Natural killer cell treated with Interleukin-12 subunit alpha and Interleukin-12 subunit beta and Interleukin-15 and Interleukin-18, amount 100 ng/mL, for 72 hours (primary cell): ENCODE measurements around the gene PAM. TPM values are rescaled to one million over a fixed set of nuclear protein-coding genes. Genes with fewer than 3 reads are reported as not detected.
A peak's percentile ranks its signal among the peaks of the same experiment; 100 is the strongest.
"Not testable (repeated sequence)": the region's sequence is repeated elsewhere in the genome, so short reads cannot be mapped to it uniquely, and the experiment has no call there.

Source experiments
- ATAC-seq, 2 donors: fragments of 150-1000 bp; cut with Tn5 transposase in 1 of 2; sonication (Bioruptor Pico), chemical (Tn5 transposase) in 1 of 2; 2 replicates each; pipeline ENCODE4 v1.10.0; 2021
- DNase-seq: peaks from one replicate; pipeline ENCODE4 v3.0.0; 2022; ENCODE audit warnings: low spot score
- H3K27ac Mint-ChIP-seq, 2 donors: 1 replicate in 1 of 2; 2 replicates in 1 of 2; pipeline ENCODE4 v1.8.0; 2022; ENCODE audit warnings: mixed read lengths in 2 of 2, mild to moderate bottlenecking in 1 of 2, moderate library complexity in 1 of 2
- H3K27me3 Mint-ChIP-seq, 2 donors: 1 replicate in 1 of 2; 2 replicates in 1 of 2; pipeline ENCODE4 v1.8.0; 2022; ENCODE audit warnings: mixed read lengths in 2 of 2
- H3K36me3 Mint-ChIP-seq: one replicate; pipeline ENCODE4 v1.8.0; 2022; ENCODE audit warnings: mixed read lengths
- H3K4me1 Mint-ChIP-seq, 2 donors: 1 replicate in 1 of 2; 2 replicates in 1 of 2; pipeline ENCODE4 v1.8.0; 2022; ENCODE audit warnings: low read depth in 2 of 2, mixed read lengths in 2 of 2, mild to moderate bottlenecking in 1 of 2
- H3K4me3 Mint-ChIP-seq: one replicate; pipeline ENCODE4 v1.8.0; 2022; ENCODE audit warnings: mixed read lengths
- H3K9me3 Mint-ChIP-seq: 2 replicates; pipeline ENCODE4 v1.8.0; 2022; ENCODE audit warnings: mixed read lengths
- total RNA-seq, 2 donors: library from RNA; stranded (reverse); gene quantifications; one replicate each; pipeline ENCODE4 v1.2.3, GENCODE V29; 2022

The PAM gene
- total RNA-seq, 2 donors from 2014 or later, result 86.3 to 124 TPM

DNA sequence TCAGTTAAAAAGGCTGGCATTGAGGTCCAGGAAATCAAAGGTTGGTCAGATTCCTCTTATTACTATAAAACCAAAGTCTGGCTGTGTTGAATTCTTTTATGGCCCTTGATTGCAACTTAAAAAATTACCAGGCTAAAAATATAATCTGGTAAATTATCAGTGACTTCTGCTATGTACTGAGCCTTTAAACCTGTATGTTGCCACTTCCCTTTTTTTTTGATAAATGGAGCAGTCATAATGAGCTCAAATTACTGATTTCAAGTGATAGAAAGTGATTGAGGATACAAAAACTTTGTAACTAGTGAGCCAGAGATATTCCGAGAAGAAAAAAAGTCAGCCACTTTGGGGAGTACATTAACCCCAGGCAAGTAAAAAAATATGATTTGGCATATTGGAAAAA lies 264.7 kb downstream of the PAM start:
- no peak overlapping the region for H3K4me3 Mint-ChIP-seq
- no peaks in the 10 kb centered on the region for H3K27me3 Mint-ChIP-seq
- no peak overlapping the region for H3K27ac Mint-ChIP-seq
- no peaks in the 10 kb centered on the region for H3K9me3 Mint-ChIP-seq
- DNase-seq, result no peak
- H3K36me3 Mint-ChIP-seq, result peaks cover 10% of the 10 kb centered on the region
- peaks cover 17 to 22% of the 10 kb centered on the region in 2 donors for H3K4me1 Mint-ChIP-seq
- ATAC-seq, result no peak

DNA sequence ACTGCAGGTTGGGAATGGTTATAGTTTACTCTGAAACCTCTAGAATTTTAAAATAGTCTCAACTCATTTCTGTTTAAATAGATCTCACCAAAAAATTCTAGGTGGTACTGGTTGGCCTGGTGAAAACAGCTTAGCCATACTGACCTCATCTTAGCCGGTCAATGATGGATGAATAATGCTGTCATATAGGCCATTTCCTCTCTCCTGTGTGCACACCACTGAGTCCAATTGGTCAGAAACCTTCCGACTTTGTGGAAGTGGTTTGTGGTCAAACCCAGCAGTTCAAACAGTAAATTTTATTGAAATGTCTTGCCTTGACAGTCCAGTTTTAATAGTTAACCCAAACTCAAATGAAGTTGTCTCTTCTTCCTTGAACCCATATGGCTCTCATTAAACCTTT lies 266.2 kb downstream of the PAM start:
- peaks cover 17 to 22% of the 10 kb centered on the region in 2 donors for H3K4me1 Mint-ChIP-seq

DNA sequence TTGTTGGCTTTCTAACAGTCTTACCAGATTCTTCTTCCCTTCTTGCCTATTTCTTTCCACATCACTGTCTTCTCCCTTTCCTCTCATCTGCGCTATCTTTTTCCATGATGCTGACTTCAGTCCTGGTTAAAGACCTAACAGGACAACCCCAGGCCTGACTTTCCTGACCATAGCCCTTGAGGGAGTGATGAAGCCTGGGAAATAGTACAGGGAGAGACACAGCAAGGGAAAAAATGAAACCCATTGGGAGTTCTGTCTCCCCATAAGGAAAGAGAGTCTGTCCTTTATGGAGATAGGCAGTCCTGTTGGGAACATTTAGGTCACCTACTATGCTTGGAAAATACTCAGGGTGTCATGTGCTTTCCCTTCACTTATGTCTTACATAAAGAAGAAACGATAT lies 272.2 kb downstream of the PAM start:
- no peaks in the 10 kb centered on the region for H3K36me3 Mint-ChIP-seq
- DNase-seq (no peak), ATAC-seq (no peak)
- no peaks in the 10 kb centered on the region for H3K27me3 Mint-ChIP-seq
- H3K4me3 Mint-ChIP-seq, result no peak overlapping the region
- no peaks in the 10 kb centered on the region for H3K9me3 Mint-ChIP-seq
- H3K4me1 Mint-ChIP-seq, result peaks cover 1 to 3% of the 10 kb centered on the region in 2 donors
- no peak overlapping the region for H3K27ac Mint-ChIP-seq

More for the DNA sequence above, 266.2 kb downstream of the PAM start:
- Mint-ChIP-seq H3K36me3 (peaks cover 10% of the 10 kb centered on the region), H3K27me3 (no peaks in the 10 kb centered on the region), H3K9me3 (no peaks in the 10 kb centered on the region), H3K27ac (peak overlapping the region; percentile 76 to 84), H3K4me3 (peak overlapping the region; percentile 50)
- ATAC-seq (peak; percentile 85 to 91), DNase-seq (peak; percentile 60)

DNA sequence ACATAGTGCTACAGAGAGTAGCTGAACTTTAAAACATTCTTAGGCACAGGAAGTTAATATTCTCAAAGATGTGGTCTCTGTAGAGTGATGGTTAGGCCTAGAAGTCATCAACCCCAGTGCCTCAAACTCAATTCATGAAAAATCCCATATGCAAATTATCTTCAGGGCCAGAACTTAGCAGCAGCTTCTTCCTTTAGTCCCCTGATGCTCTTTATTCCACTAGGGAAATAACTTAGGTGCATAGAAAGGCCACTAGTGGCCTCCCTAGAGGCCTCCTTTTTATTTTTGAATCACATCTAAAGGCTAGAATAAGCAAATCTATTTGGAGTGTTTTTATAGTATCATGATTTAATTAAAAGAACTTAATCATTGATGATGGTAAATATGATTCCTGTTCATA lies 276.5 kb downstream of the PAM start:
- no peaks in the 10 kb centered on the region for H3K36me3 Mint-ChIP-seq
- ATAC-seq (no peak), DNase-seq (no peak)
- no peak overlapping the region for H3K27ac Mint-ChIP-seq
- H3K27me3 Mint-ChIP-seq, result no peaks in the 10 kb centered on the region
- no peak overlapping the region for H3K4me3 Mint-ChIP-seq
- no peaks in the 10 kb centered on the region for H3K9me3 Mint-ChIP-seq
- peaks cover 0 to 2% of the 10 kb centered on the region in 2 donors for H3K4me1 Mint-ChIP-seq

DNA sequence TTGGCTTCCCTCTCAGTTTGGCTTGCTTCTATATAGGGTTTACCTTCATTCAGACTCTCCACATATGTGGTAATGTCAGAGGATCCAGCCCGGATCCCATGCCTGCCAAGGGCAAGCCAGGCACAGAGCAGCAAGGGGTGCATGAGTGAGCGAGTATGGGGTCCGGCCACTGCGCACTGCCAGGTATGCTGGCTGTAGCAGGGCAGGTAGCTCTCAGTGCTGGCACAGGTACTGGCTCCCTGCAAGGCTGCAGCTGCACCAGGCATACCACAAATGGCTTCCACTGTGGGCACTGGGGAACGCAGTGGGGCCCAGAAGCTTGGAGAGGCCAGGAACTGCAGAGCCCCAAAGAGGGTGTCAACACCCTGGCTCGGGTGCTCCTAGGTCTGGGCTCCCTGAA lies 278.6 kb downstream of the PAM start:
- Mint-ChIP-seq H3K9me3 (no peaks in the 10 kb centered on the region), H3K4me3 (no peak overlapping the region), H3K27ac (no peak overlapping the region), H3K27me3 (peaks cover 3 to 9% of the 10 kb centered on the region in 2 donors), H3K4me1 (peaks cover 2 to 6% of the 10 kb centered on the region in 2 donors), H3K36me3 (no peaks in the 10 kb centered on the region)
- ATAC-seq, result peak; percentile 27 to 28
- no peak for DNase-seq

DNA sequence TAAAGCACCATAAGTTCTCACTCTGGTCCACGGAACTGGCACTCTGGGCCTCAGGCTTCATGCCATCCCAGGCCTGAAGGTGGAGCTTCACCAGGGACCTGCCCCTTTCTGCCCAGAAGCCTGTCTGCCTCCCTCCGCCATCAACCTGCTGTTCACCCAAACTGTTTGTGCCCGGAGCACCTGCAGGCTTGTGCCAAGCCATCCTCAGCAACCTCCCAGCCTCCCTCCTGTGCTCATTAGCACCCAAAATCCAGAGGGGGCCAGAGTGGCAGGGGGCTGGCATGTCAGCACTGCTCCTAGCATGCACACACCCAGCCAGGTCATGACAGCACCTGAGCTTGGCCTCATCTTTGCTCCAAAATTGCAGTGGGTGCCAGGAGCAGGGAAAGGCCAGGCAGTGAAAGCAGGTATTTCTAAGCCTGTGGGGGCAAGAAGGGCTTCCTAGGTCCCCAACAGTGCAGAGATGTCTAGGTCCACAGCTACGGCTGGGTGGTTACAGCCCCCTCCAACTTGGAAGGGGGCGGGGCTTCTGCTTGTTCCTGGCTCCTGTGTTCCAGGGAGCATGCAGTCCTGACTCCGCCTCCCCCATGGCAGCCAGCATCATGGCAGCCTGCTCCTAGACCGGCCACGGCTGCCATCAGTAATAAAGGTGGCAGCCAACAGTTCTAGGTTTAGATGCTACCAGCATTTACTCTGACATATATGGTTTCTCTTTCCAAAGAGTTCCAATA lies 279.7 kb downstream of the PAM start:
- H3K4me1 Mint-ChIP-seq, result peaks cover 2 to 6% of the 10 kb centered on the region in 2 donors
- ATAC-seq (peak in 1 of 2 donors; percentile 20), DNase-seq (no peak)
- no peaks in the 10 kb centered on the region for H3K9me3 Mint-ChIP-seq
- H3K36me3 Mint-ChIP-seq, result no peaks in the 10 kb centered on the region
- H3K27me3 Mint-ChIP-seq, result peaks cover 3 to 9% of the 10 kb centered on the region in 2 donors
- no peak overlapping the region for H3K4me3 Mint-ChIP-seq
- H3K27ac Mint-ChIP-seq, result no peak overlapping the region

DNA sequence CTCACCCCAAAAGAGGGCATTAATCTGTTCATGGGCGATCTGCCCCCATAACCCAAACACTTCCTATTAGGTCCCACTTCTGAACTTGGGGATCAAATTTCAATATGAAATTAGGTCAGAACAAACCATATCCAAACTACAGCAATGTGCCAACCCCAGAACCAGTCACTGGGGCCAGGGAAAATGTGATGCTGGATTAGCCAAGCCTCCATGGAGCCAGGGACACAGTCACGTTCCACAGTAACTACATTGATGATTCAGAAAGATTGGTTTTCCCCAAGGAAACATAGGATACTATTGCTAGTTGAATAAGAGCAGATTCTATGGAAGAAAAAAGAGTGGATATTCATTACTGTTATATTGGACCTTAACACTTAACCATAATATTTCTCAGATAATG lies 280.6 kb downstream of the PAM start:
- Mint-ChIP-seq H3K27ac (no peak overlapping the region), H3K4me1 (peaks cover 2 to 6% of the 10 kb centered on the region in 2 donors), H3K27me3 (peaks cover 3 to 9% of the 10 kb centered on the region in 2 donors), H3K9me3 (no peaks in the 10 kb centered on the region), H3K36me3 (no peaks in the 10 kb centered on the region), H3K4me3 (no peak overlapping the region)
- no peak for DNase-seq
- no peak for ATAC-seq

DNA sequence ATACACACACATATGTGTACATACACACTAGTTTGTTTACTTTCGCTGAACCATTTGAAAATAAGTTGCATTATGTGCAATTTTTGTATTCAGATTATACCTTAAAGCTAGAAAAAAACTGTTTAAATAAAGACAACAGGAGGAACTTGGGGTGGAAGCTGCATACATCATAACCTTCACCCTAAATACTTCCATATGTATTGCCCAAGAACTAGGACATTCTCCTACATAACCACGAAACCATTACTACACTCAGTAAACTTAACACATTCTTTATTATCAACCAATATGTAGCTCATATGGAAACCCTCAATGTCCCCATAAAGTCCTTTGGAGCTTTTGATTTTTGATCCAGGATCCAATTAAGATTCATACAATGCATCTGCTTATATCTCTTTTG lies 281.5 kb downstream of the PAM start:
- DNase-seq, result no peak
- Mint-ChIP-seq H3K36me3 (no peaks in the 10 kb centered on the region), H3K27ac (no peak overlapping the region), H3K4me3 (no peak overlapping the region), H3K27me3 (peaks cover 3 to 9% of the 10 kb centered on the region in 2 donors), H3K4me1 (peaks cover 0 to 6% of the 10 kb centered on the region in 2 donors), H3K9me3 (no peaks in the 10 kb centered on the region)
- no peak for ATAC-seq

DNA sequence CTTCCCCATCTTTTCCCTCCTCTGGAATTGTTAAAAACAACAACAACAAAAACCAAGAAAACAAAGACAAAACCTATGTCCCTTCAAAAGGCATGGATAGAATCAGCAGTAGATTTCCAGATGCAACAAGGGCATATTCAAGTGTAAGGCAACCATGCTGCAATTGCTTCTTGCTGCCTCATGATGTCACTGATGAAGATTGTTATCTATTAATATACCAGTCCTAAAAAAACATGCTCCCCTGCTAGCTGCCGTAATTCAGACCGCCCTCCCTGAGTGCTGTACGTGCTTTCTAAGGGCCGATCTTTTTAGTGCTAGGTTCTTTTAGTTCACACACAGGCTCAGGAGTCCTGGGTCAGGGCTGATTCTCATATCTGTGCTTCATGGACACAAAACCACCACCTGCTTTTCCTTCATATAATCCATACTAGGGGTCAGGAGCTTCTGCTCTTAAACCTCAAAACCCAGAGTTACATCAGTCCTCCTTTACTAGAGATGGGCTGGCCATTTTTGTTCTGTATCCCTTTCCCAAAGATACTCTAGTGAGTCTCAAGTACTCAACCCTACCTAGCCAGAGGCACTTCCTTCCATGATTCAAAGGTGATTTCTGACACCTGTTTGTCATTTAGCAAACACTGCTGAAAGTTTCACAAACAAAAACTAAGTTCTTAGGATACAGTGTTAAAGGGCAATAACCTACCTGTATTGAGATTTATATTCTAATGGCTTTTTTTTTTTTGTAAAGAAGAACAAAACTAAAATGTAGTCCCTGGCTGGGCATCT lies 282.8 kb downstream of the PAM start:
- Mint-ChIP-seq H3K27me3 (peaks cover 3 to 9% of the 10 kb centered on the region in 2 donors), H3K36me3 (no peaks in the 10 kb centered on the region), H3K4me1 (peaks cover 0 to 6% of the 10 kb centered on the region in 2 donors), H3K27ac (no peak overlapping the region), H3K9me3 (no peaks in the 10 kb centered on the region), H3K4me3 (no peak overlapping the region)
- no peak for DNase-seq
- no peak for ATAC-seq

DNA sequence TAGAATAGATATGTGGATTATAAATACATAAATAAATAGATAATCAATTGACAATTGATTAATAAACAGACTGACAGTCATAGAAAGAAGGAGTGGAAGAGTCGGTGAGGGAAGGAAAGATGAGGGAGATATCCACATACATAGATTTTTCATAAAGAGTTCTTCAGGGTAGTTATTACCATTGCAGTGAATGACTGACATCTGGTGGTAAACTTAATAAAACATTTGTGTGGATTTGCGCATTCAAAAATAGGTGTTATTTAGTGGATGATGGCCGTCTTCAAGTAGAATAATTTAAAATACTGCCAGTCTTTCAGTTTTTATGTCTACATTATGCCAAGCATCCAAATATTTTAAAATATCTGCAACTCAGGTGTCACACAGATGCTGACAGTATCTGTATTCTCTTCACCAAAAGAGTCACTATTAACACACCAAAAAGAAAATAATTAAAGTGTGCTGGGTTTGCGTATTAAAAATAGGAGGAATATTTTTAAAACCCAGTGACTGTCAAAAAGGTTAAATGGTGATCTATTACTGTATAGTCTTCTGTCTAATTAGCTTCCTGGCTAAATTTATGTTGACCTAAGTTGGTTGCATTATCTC lies 286.1 kb downstream of the PAM start:
- no peaks in the 10 kb centered on the region for H3K36me3 Mint-ChIP-seq
- H3K4me3 Mint-ChIP-seq, result no peak overlapping the region
- no peaks in the 10 kb centered on the region for H3K9me3 Mint-ChIP-seq
- DNase-seq, result no peak
- H3K27ac Mint-ChIP-seq, result no peak overlapping the region
- peaks cover 0 to 6% of the 10 kb centered on the region in 2 donors for H3K4me1 Mint-ChIP-seq
- no peak for ATAC-seq
- H3K27me3 Mint-ChIP-seq, result peaks cover 9% of the 10 kb centered on the region in 2 donors

DNA sequence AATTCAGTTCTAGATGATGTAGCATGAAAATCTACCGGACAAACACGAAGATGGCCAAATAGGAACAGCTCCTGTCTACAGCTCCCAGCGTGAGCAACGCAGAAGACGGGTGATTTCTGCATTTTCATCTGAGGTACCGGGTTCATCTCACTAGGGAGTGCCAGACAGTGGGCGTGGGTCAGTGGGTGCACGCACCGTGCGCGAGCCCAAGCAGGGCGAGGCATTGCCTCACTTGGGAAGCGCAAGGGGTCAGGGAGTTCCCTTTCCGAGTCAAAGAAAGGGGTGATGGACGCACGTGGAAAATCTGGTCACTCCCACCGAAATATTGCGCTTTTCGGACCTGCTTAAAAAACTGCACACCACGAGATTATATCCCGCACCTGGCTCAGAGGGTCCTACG lies 291.6 kb downstream of the PAM start:
- peaks cover 11 to 15% of the 10 kb centered on the region in 2 donors for H3K27me3 Mint-ChIP-seq
- not testable (repeated sequence) for H3K27ac Mint-ChIP-seq, H3K4me3 Mint-ChIP-seq, H3K36me3 Mint-ChIP-seq, DNase-seq, ATAC-seq, H3K4me1 Mint-ChIP-seq, H3K9me3 Mint-ChIP-seq

DNA sequence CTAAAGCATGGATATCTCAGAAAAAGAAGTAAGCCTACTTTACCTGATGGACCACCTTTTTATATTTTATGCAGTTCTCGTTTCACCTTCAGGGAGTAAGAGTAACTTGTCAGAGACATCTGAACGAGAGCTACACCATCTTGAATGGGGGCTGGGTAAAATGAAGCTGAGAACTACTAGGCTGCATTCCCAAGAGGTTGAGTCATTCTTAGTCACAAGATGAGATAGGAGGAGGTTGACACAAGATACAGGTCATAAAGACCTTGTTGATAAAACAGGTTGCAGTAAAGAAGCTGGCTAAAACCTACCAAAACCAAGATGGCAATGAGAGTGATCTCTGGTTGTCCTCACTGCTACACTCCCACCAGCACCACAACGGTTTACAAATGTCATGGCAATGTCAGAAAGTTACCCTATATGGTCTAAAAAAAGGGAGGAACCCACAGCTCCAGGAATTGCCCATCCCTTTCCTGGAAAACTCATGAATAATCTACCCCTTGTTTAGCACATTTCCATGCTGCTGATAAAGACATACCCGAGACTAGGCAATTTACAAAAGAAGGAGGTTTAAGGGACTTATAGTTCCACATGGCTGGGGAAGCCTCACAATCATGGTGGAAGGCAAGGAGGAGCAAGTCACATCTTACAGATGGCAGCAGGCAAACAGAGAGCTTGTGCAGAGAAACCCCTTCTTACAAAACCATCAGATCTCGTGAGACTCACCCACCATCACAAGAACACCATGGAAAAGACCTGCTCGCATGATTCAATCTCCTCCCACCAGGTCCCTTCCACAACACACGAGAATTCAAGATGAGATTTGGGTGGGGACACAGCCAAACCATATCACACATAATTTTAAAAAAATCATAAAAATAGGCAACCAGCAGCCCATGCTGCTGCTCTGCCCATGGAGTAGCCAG lies 302.4 kb downstream of the PAM start:
- peaks cover 0 to 4% of the 10 kb centered on the region in 2 donors for H3K27me3 Mint-ChIP-seq
- ATAC-seq, result no peak

DNA sequence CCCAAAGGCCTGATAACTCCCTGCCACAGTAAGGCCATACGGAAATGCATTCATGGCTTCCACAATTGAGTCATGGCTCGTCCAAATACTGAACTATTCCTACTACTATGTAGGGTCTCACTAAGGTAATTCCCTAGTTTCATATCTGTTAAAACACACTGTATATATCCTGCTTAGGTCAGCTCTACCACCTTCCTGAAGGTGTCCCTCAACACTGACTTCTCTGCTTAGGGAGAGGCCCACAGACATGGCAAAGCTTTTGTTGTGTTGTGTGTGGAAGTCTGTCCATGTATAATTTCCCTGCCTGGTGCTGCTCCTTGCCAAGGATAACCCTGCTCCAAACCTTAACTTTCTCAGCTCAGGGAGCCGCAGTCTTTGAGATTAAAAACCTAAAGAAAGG lies 304.4 kb downstream of the PAM start:
- ATAC-seq (no peak), DNase-seq (no peak)
- Mint-ChIP-seq H3K27ac (no peak overlapping the region), H3K27me3 (peaks cover 0 to 4% of the 10 kb centered on the region in 2 donors), H3K9me3 (no peaks in the 10 kb centered on the region), H3K4me3 (no peak overlapping the region), H3K4me1 (peaks cover 0 to 2% of the 10 kb centered on the region in 2 donors), H3K36me3 (no peaks in the 10 kb centered on the region)

More for the DNA sequence above, 302.4 kb downstream of the PAM start:
- DNase-seq, result no peak
- H3K27ac Mint-ChIP-seq, result no peak overlapping the region
- H3K36me3 Mint-ChIP-seq, result no peaks in the 10 kb centered on the region
- H3K4me3 Mint-ChIP-seq, result no peak overlapping the region
- H3K9me3 Mint-ChIP-seq, result no peaks in the 10 kb centered on the region
- H3K4me1 Mint-ChIP-seq, result peaks cover 0 to 2% of the 10 kb centered on the region in 2 donors
